HG03521 (cell line): ENCODE results near the gene HIVEP3.

Experiments used
- ATAC-seq: cut with Tn5 transposase; IDR thresholded peaks from one replicate; pipeline ENCODE4 v1.9.1; 2021; ENCODE audit warnings: mild to moderate bottlenecking, moderate library complexity; ENCODE audit not compliant: unreplicated experiment

HIVEP3 gene

GRCh38 chr1:41480204-41481108, 438.3 kb downstream of the HIVEP3 start:
- no peak for ATAC-seq

- no peak for ATAC-seq
Observed at GRCh38 chr1:41479808-41480160, 438.9 kb downstream of the HIVEP3 start.

GRCh38 chr1:41479000-41479807, 439.5 kb downstream of the HIVEP3 start:
- ATAC-seq = no peak

GRCh38 chr1:41478118-41478748, 440.5 kb downstream of the HIVEP3 start:
- no peak for ATAC-seq

GRCh38 chr1:41476807-41477361, 441.8 kb downstream of the HIVEP3 start:
- ATAC-seq = no peak

- ATAC-seq = no peak
Observed at GRCh38 chr1:41475859-41476567, 442.7 kb downstream of the HIVEP3 start.

- ATAC-seq = no peak
Observed at GRCh38 chr1:41475346-41475745, 443.4 kb downstream of the HIVEP3 start.

- no peak for ATAC-seq
Observed at GRCh38 chr1:41474490-41475271, 444.0 kb downstream of the HIVEP3 start.

- no peak for ATAC-seq
Observed at GRCh38 chr1:41473738-41474362, 444.9 kb downstream of the HIVEP3 start.

- no peak for ATAC-seq
Observed at GRCh38 chr1:41471658-41472057, 447.1 kb downstream of the HIVEP3 start.

- ATAC-seq = no peak
Observed at GRCh38 chr1:41469706-41470105, 449.0 kb downstream of the HIVEP3 start.

- ATAC-seq = no peak
Observed at GRCh38 chr1:41468122-41468762, 450.5 kb downstream of the HIVEP3 start.

GRCh38 chr1:41467673-41468072, 451.0 kb downstream of the HIVEP3 start:
- ATAC-seq = no peak

GRCh38 chr1:41466146-41466545, 452.6 kb downstream of the HIVEP3 start:
- ATAC-seq = no peak

GRCh38 chr1:41465741-41466140, 453.0 kb downstream of the HIVEP3 start:
- ATAC-seq = no peak

- ATAC-seq = no peak
Observed at GRCh38 chr1:41464885-41465284, 453.8 kb downstream of the HIVEP3 start.

- no peak for ATAC-seq
Observed at GRCh38 chr1:41463516-41463915, 455.2 kb downstream of the HIVEP3 start.

- no peak for ATAC-seq
Observed at GRCh38 chr1:41462680-41463004, 456.1 kb downstream of the HIVEP3 start.
